ENCODE data around the gene D2HGDH. TPM values are rescaled to one million over a fixed set of nuclear protein-coding genes. Genes with fewer than 3 reads are reported as not detected.
A peak's percentile ranks its signal among the peaks of the same experiment; 100 is the strongest.

Gene D2HGDH
- total and polyA plus RNA-seq, 2 of the 13 experiments (the other 11 are each of a cell fraction or from before 2014, with no cell fraction given), result 19.2 to 20.3 TPM

- TF ChIP-seq KIAA2018 (CRISPR knock-in tag; IDR thresholded peaks at IDR 0.05; ENCODE audit: borderline replicate concordance), result no peak
- peak; percentile 69; the same call in 1 of the 2 replicates for TF ChIP-seq HDAC1 (CRISPR knock-in tag; IDR thresholded peaks at IDR 0.05)
- TF ChIP-seq, protein P1, sequence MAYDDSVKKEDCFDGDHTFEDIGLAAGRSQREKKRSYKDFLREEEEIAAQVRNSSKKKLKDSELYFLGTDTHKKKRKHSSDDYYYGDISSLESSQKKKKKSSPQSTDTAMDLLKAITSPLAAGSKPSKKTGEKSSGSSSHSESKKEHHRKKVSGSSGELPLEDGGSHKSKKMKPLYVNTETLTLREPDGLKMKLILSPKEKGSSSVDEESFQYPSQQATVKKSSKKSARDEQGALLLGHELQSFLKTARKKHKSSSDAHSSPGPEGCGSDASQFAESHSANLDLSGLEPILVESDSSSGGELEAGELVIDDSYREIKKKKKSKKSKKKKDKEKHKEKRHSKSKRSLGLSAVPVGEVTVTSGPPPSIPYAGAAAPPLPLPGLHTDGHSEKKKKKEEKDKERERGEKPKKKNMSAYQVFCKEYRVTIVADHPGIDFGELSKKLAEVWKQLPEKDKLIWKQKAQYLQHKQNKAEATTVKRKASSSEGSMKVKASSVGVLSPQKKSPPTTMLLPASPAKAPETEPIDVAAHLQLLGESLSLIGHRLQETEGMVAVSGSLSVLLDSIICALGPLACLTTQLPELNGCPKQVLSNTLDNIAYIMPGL (CRISPR knock-in tag; IDR thresholded peaks at IDR 0.05; ENCODE audit: borderline replicate concordance in 1 of 2, low read depth in 1 of 2), result no peak
- TF ChIP-seq ETV5 (CRISPR knock-in tag; IDR thresholded peaks at IDR 0.05; ENCODE audit: borderline replicate concordance), result no peak
- TF ChIP-seq ZNF10 (CRISPR knock-in tag; IDR thresholded peaks at IDR 0.05; ENCODE audit: borderline replicate concordance, low read depth), result no peak
- no peak for TF ChIP-seq ZFP62 (CRISPR knock-in tag; IDR thresholded peaks at IDR 0.05)
- TF ChIP-seq HNRNPUL1 (IDR thresholded peaks at IDR 0.05; ENCODE audit: low read depth, low read length), result no peak
- TF ChIP-seq, protein P2, sequence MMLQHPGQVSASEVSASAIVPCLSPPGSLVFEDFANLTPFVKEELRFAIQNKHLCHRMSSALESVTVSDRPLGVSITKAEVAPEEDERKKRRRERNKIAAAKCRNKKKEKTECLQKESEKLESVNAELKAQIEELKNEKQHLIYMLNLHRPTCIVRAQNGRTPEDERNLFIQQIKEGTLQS (CRISPR knock-in tag; IDR thresholded peaks at IDR 0.05), result no peak
- TF ChIP-seq MTERF4 (CRISPR knock-in tag; IDR thresholded peaks at IDR 0.05), result no peak
- TF ChIP-seq ZNF530 (CRISPR knock-in tag; IDR thresholded peaks at IDR 0.05; ENCODE audit: low read depth), result no peak; the same call in 1 of the 2 replicates
- TF ChIP-seq CREBL2 (CRISPR knock-in tag; IDR thresholded peaks at IDR 0.05; ENCODE audit: borderline replicate concordance), result peak; percentile 27; the same call in 1 of the 2 replicates
- no peak for TF ChIP-seq DNMT3B (CRISPR knock-in tag; conservative IDR thresholded peaks at IDR 0.05)
- TF ChIP-seq, protein P3, sequence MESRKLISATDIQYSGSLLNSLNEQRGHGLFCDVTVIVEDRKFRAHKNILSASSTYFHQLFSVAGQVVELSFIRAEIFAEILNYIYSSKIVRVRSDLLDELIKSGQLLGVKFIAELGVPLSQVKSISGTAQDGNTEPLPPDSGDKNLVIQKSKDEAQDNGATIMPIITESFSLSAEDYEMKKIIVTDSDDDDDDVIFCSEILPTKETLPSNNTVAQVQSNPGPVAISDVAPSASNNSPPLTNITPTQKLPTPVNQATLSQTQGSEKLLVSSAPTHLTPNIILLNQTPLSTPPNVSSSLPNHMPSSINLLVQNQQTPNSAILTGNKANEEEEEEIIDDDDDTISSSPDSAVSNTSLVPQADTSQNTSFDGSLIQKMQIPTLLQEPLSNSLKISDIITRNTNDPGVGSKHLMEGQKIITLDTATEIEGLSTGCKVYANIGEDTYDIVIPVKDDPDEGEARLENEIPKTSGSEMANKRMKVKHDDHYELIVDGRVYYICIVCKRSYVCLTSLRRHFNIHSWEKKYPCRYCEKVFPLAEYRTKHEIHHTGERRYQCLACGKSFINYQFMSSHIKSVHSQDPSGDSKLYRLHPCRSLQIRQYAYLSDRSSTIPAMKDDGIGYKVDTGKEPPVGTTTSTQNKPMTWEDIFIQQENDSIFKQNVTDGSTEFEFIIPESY (CRISPR knock-in tag; IDR thresholded peaks at IDR 0.05), result no peak
- no peak for TF ChIP-seq REPIN1 (CRISPR knock-in tag; IDR thresholded peaks at IDR 0.05; ENCODE audit: borderline replicate concordance, low read depth)
- no peak for TF ChIP-seq STAT5B (CRISPR knock-in tag; IDR thresholded peaks at IDR 0.05)
- no peak for TF ChIP-seq HOXA5 (CRISPR knock-in tag; IDR thresholded peaks at IDR 0.05)
Measured at GRCh38 chr2:241770936-241771285, 36.5 kb downstream of the D2HGDH start (continued).

Data from HepG2 (cell line).